ENCODE data around the gene FGFRL1.

- no peak for TF ChIP-seq ATF4 (CRISPR knock-in tag; IDR thresholded peaks at IDR 0.05)
- TF ChIP-seq FOSL1 (CRISPR knock-in tag; IDR thresholded peaks at IDR 0.05; ENCODE audit: borderline replicate concordance): no peak
- TF ChIP-seq RAD21 (CRISPR knock-in tag; IDR thresholded peaks at IDR 0.05): no peak
- TF ChIP-seq, protein P1, sequence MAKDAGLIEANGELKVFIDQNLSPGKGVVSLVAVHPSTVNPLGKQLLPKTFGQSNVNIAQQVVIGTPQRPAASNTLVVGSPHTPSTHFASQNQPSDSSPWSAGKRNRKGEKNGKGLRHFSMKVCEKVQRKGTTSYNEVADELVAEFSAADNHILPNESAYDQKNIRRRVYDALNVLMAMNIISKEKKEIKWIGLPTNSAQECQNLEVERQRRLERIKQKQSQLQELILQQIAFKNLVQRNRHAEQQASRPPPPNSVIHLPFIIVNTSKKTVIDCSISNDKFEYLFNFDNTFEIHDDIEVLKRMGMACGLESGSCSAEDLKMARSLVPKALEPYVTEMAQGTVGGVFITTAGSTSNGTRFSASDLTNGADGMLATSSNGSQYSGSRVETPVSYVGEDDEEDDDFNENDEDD (CRISPR knock-in tag; IDR thresholded peaks at IDR 0.05; ENCODE audit: borderline replicate concordance): no peak
- TF ChIP-seq SMC3 (IDR thresholded peaks at IDR 0.05; ENCODE audit: low read length): no peak
- no peak for TF ChIP-seq TBP (CRISPR knock-in tag; IDR thresholded peaks at IDR 0.05)
- TF ChIP-seq, protein P2, sequence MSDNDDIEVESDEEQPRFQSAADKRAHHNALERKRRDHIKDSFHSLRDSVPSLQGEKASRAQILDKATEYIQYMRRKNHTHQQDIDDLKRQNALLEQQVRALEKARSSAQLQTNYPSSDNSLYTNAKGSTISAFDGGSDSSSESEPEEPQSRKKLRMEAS (IDR thresholded peaks at IDR 0.05): no peak
- TF ChIP-seq EP300 (IDR thresholded peaks at IDR 0.05; ENCODE audit: low read depth in 2 of 2, low read length in 2 of 2): no peak
- TF ChIP-seq EP300 (CRISPR knock-in tag; IDR thresholded peaks at IDR 0.05; ENCODE audit: borderline replicate concordance): no peak
- TF ChIP-seq CBFB (CRISPR knock-in tag; IDR thresholded peaks at IDR 0.05): no peak
These were observed 14.7 kb downstream of the FGFRL1 start for GRCh38 chr4:1026115-1026514.

Data from HepG2 (cell line).